Measurements from ENCODE around the gene SNCAIP. TPM values are rescaled to one million over a fixed set of nuclear protein-coding genes. Genes with fewer than 3 reads are reported as not detected.

Gene SNCAIP
- total and polyA plus RNA-seq, 2 of the 4 experiments (the other 2 are of a cell fraction) = 15.3 to 19.0 TPM

DNA sequence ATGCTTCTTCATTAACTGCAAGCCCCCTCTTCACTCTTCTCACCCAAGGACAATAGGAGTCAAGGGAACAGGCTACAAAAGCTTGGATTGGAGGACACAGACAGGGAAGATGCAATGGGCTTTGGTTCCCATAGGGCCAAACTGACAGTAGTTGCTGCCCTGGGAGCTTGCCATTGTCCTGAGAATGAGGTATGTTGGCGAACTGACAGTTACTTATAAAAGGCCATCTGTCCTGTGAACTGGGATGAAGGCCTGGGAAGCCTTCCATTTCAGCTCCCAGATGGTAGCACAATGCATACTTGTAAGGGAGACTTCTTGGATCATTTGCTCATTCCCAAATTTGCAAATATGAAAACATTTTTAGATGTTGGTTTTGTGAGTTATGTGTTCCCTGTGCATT is 88.9 kb downstream of the SNCAIP start:
- WGBS, 2 experiments (ENCODE audit: extremely low coverage in 2 of 2, insufficient read length in 1 of 2) = no CpG with 5 or more reads among the region's 1 CpG
- in situ Hi-C loops (cut with MboI; ENCODE audit: low sequenced_read_pairs) = loop anchor here (25.0 kb wide), 1 partner anchor 439 kb away; the partner anchor contains the start of gene SRFBP1
- H4K5ac ChIP-seq (ENCODE audit: low read depth, low read length) = no peak overlapping the region
- H4K8ac ChIP-seq (ENCODE audit: low read depth in 2 of 2, low read length in 2 of 2) = no peak overlapping the region
- H3K4me1 ChIP-seq (ENCODE audit: control insufficient read depth, insufficient read depth, low read length) = peaks cover 7% of the 10 kb centered on the region; the same call in 1 of the 2 replicates
- H3K27ac ChIP-seq (ENCODE audit: insufficient read depth, low read length) = no peak overlapping the region
- DNase-seq (no peak), ATAC-seq (ENCODE audit: low read depth) (no peak)
- no peak overlapping the region for H2BK20ac ChIP-seq (ENCODE audit: low read depth, low read length)
- H2BK5ac ChIP-seq (ENCODE audit: low read depth, low read length, poor library complexity, severe bottlenecking) = no peak overlapping the region
- H2BK15ac ChIP-seq (ENCODE audit: low read depth, low read length) = no peak overlapping the region
- H3K4me3 ChIP-seq (ENCODE audit: insufficient read depth, low read depth, low read length) = no peak overlapping the region
- H3K36me3 ChIP-seq (ENCODE audit: control insufficient read depth, insufficient read depth, low read length) = no peaks in the 10 kb centered on the region
- POLR2A ChIA-PET (ENCODE audit: unreplicated experiment) = no interaction called here
- H3K18ac ChIP-seq (ENCODE audit: low read depth, low read length) = no peak overlapping the region
- no peak overlapping the region for H3K56ac ChIP-seq (ENCODE audit: extremely low read depth, insufficient read depth, low read length)
- TF ChIP-seq CEBPB (IDR thresholded peaks at IDR 0.05; ENCODE audit: low read depth, low read length) = no peak
- TF ChIP-seq NFE2L2 (IDR thresholded peaks at IDR 0.05; ENCODE audit: low read depth, low read length) = no peak
- no peak for TF ChIP-seq RAD21 (IDR thresholded peaks at IDR 0.05; ENCODE audit: low read length)
- no peak for TF ChIP-seq RCOR1 (IDR thresholded peaks at IDR 0.05; ENCODE audit: insufficient replicate concordance, low read length)
- TF ChIP-seq FOS (IDR thresholded peaks at IDR 0.05; ENCODE audit: low read depth, low read length) = no peak
- TF ChIP-seq POLR2A (IDR thresholded peaks at IDR 0.05; ENCODE audit: low read depth, low read length) = no peak
- TF ChIP-seq MXI1 (IDR thresholded peaks at IDR 0.05; ENCODE audit: borderline replicate concordance, low read depth, low read length) = no peak
- TF ChIP-seq, protein P1, sequence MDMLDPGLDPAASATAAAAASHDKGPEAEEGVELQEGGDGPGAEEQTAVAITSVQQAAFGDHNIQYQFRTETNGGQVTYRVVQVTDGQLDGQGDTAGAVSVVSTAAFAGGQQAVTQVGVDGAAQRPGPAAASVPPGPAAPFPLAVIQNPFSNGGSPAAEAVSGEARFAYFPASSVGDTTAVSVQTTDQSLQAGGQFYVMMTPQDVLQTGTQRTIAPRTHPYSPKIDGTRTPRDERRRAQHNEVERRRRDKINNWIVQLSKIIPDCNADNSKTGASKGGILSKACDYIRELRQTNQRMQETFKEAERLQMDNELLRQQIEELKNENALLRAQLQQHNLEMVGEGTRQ (IDR thresholded peaks at IDR 0.05; ENCODE audit: low read depth, low read length) = no peak
- no peak for TF ChIP-seq SMC3 (IDR thresholded peaks at IDR 0.05; ENCODE audit: low read depth, low read length)
- TF ChIP-seq, protein P2, sequence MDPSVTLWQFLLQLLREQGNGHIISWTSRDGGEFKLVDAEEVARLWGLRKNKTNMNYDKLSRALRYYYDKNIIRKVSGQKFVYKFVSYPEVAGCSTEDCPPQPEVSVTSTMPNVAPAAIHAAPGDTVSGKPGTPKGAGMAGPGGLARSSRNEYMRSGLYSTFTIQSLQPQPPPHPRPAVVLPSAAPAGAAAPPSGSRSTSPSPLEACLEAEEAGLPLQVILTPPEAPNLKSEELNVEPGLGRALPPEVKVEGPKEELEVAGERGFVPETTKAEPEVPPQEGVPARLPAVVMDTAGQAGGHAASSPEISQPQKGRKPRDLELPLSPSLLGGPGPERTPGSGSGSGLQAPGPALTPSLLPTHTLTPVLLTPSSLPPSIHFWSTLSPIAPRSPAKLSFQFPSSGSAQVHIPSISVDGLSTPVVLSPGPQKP (IDR thresholded peaks at IDR 0.05; ENCODE audit: borderline replicate concordance, low read depth, low read length) = no peak
- TF ChIP-seq CHD1 (IDR thresholded peaks at IDR 0.05; ENCODE audit: low read depth, low read length) = no peak
- TF ChIP-seq, protein P3, sequence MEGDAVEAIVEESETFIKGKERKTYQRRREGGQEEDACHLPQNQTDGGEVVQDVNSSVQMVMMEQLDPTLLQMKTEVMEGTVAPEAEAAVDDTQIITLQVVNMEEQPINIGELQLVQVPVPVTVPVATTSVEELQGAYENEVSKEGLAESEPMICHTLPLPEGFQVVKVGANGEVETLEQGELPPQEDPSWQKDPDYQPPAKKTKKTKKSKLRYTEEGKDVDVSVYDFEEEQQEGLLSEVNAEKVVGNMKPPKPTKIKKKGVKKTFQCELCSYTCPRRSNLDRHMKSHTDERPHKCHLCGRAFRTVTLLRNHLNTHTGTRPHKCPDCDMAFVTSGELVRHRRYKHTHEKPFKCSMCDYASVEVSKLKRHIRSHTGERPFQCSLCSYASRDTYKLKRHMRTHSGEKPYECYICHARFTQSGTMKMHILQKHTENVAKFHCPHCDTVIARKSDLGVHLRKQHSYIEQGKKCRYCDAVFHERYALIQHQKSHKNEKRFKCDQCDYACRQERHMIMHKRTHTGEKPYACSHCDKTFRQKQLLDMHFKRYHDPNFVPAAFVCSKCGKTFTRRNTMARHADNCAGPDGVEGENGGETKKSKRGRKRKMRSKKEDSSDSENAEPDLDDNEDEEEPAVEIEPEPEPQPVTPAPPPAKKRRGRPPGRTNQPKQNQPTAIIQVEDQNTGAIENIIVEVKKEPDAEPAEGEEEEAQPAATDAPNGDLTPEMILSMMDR (conservative IDR thresholded peaks at IDR 0.05; ENCODE audit: low read depth, low read length) = no peak
- TF ChIP-seq BHLHE40 (IDR thresholded peaks at IDR 0.05; ENCODE audit: low read depth, low read length) = no peak
- no peak for TF ChIP-seq RFX5 (IDR thresholded peaks at IDR 0.05; ENCODE audit: low read depth, low read length)
- no peak for TF ChIP-seq MAFK (IDR thresholded peaks at IDR 0.05; ENCODE audit: low read depth, low read length)
- TF ChIP-seq MAZ (IDR thresholded peaks at IDR 0.05; ENCODE audit: borderline replicate concordance, low read depth, low read length) = no peak
- H2BK120ac ChIP-seq (ENCODE audit: low read depth, low read length) = no peak overlapping the region
- intact Hi-C loops (cut with micrococcal nuclease) = no loop called here
- no peak overlapping the region for H3K9ac ChIP-seq (ENCODE audit: low read depth, low read length)
- no peak overlapping the region for H3K23ac ChIP-seq (ENCODE audit: low read depth, low read length)
- H3K79me1 ChIP-seq (ENCODE audit: low read depth in 1 of 2, low read length in 2 of 2) = 0 out of 4 replicates have a peak, but pooled peaks cover 0 to 3% of the 10 kb centered on the region in 2 experiments
- no peaks in the 10 kb centered on the region for H3K27me3 ChIP-seq (ENCODE audit: control insufficient read depth, insufficient read depth, low read length)
- H3K9me3 ChIP-seq (ENCODE audit: control insufficient read depth, insufficient read depth, low read length) = no peaks in the 10 kb centered on the region
- no peak overlapping the region for H2AFZ ChIP-seq (replicated peaks; ENCODE audit: low read length, poor library complexity)
- H4K20me1 ChIP-seq (ENCODE audit: insufficient read depth, low read length) = no peaks in the 10 kb centered on the region
- no peak overlapping the region for H3K4me2 ChIP-seq (ENCODE audit: low read depth, low read length)
- no TSS peak for BruUV-seq (replicated peaks)
- no peak overlapping the region for H3K14ac ChIP-seq (replicated peaks; ENCODE audit: low read depth, low read length)
- no peak overlapping the region for H3K4ac ChIP-seq (ENCODE audit: low read depth, low read length)
- H4K91ac ChIP-seq (ENCODE audit: insufficient read depth, low read depth, low read length) = no peak overlapping the region
- H2AK5ac ChIP-seq (ENCODE audit: low read depth, low read length) = no peak overlapping the region
- no peaks in the 10 kb centered on the region for H3K9me1 ChIP-seq (ENCODE audit: insufficient read depth, low read length)
- CTCF ChIA-PET = no interaction called here
- dilution Hi-C loops (cut with HindIII; ENCODE audit: low sequenced_read_pairs, unreplicated experiment) = loop anchor here (25.0 kb wide), 1 partner anchor 214 kb away; no protein-coding TSS in a partner anchor
- no peak overlapping the region for H2AK9ac ChIP-seq (replicated peaks; ENCODE audit: low read depth, low read length, poor library complexity)

Measured in IMR-90 (cell line).